ENCODE measurements around the gene VPS13A.

The VPS13A gene

GRCh38 chr9:77177894-77178794 is 810 bp downstream of the VPS13A start:
- DNase-seq (ENCODE audit: low read depth): peak; percentile 68
- peak overlapping the region; percentile 74 for H3K4me3 ChIP-seq (ENCODE audit: low read depth, low read length)
- TF ChIP-seq, protein P1, sequence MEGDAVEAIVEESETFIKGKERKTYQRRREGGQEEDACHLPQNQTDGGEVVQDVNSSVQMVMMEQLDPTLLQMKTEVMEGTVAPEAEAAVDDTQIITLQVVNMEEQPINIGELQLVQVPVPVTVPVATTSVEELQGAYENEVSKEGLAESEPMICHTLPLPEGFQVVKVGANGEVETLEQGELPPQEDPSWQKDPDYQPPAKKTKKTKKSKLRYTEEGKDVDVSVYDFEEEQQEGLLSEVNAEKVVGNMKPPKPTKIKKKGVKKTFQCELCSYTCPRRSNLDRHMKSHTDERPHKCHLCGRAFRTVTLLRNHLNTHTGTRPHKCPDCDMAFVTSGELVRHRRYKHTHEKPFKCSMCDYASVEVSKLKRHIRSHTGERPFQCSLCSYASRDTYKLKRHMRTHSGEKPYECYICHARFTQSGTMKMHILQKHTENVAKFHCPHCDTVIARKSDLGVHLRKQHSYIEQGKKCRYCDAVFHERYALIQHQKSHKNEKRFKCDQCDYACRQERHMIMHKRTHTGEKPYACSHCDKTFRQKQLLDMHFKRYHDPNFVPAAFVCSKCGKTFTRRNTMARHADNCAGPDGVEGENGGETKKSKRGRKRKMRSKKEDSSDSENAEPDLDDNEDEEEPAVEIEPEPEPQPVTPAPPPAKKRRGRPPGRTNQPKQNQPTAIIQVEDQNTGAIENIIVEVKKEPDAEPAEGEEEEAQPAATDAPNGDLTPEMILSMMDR (IDR thresholded peaks at IDR 0.05; ENCODE audit: insufficient read depth, low read depth, low read length, missing control alignments): no peak

GRCh38 chr9:77180056-77180455 is 2.7 kb downstream of the VPS13A start:
- no peak for DNase-seq (ENCODE audit: low read depth)
- peak overlapping the region; percentile 74 for H3K4me3 ChIP-seq (ENCODE audit: low read depth, low read length)
- TF ChIP-seq, protein P1 (IDR thresholded peaks at IDR 0.05; ENCODE audit: insufficient read depth, low read depth, low read length, missing control alignments): no peak

DNA sequence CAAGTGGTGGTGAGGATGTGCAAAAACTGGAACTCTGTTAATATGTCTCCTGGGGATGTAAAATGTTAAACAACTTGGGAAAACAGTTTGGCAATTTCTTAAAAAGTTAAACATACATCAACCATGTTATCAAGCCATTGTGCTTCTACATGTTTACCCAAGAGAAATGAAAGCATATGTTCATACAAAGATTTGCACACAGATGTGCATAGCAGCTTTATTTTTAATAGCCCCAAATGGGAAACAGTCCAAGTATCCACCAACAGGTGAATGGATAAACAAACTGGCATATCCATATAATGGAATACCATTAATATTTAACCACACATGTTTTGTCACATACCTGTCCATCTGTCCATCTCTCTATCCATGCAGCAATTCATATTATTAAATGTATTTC is 6.2 kb downstream of the VPS13A start:
- TF ChIP-seq, protein P1 (IDR thresholded peaks at IDR 0.05; ENCODE audit: insufficient read depth, low read depth, low read length, missing control alignments): no peak
- DNase-seq (ENCODE audit: low read depth): no peak
- H3K4me3 ChIP-seq (ENCODE audit: low read depth, low read length): no peak overlapping the region

- TF ChIP-seq, protein P1 (IDR thresholded peaks at IDR 0.05; ENCODE audit: insufficient read depth, low read depth, low read length, missing control alignments): no peak
- no peak for DNase-seq (ENCODE audit: low read depth)
- no peak overlapping the region for H3K4me3 ChIP-seq (ENCODE audit: low read depth, low read length)
Observed at GRCh38 chr9:77188242-77188641, 10.9 kb downstream of the VPS13A start.

DNA sequence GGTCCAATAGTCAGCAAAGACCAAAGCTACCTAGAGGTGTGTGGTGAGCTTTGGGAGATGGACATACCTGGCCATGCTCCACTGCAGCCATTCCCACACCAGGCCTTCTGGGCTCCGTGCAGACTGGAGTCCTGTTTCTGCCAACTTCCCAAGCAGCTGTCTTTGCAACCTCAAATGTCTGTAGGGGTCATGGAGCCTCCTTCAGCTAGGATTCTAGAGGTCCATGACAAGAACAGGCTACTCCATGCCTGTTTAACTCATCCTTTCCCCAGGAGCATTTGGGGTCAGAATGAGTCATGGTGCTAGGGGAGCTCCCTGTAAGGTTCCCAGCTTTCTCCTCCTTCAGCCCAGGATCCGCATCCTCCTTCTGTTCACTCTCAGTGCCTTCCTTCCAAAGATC is 17.1 kb downstream of the VPS13A start:
- no peak overlapping the region for H3K4me3 ChIP-seq (ENCODE audit: low read depth, low read length)
- TF ChIP-seq, protein P1 (IDR thresholded peaks at IDR 0.05; ENCODE audit: insufficient read depth, low read depth, low read length, missing control alignments): no peak
- no peak for DNase-seq (ENCODE audit: low read depth)

- no peak overlapping the region for H3K4me3 ChIP-seq (ENCODE audit: low read depth, low read length)
- TF ChIP-seq, protein P1 (IDR thresholded peaks at IDR 0.05; ENCODE audit: insufficient read depth, low read depth, low read length, missing control alignments): no peak
- DNase-seq (ENCODE audit: low read depth): no peak
Observed at GRCh38 chr9:77210116-77210515, 32.8 kb downstream of the VPS13A start.
